Stimulated activated CD8-positive, alpha-beta memory T cell treated with anti-CD3 and anti-CD28 coated beads, Interleukin-12 subunit alpha, Interleukin-12 subunit beta, amount 100 ng/mL, for 24 hours (primary cell): ENCODE results near the gene CTXN2.

Experiments used
- DNase-seq: peaks from one replicate; pipeline ENCODE4 v3.0.0-alpha.2; 2020; ENCODE audit errors: extremely low read depth

CTXN2 gene

GRCh38 chr15:48191574-48192225 lies at the start of gene CTXN2:
Gene CTXN2 (plus strand): TSS chr15:48191665. CDS start chr15:48201301, 9,636 bp downstream.
- no peak for DNase-seq

GRCh38 chr15:48143856-48144255 lies 47.6 kb upstream of the CTXN2 start:
- DNase-seq: no peak

- DNase-seq: no peak
These were observed 46.6 kb upstream of the CTXN2 start for GRCh38 chr15:48144889-48145288.

GRCh38 chr15:48145923-48146322 lies 45.5 kb upstream of the CTXN2 start:
- DNase-seq: no peak

- DNase-seq: no peak
These were observed 44.1 kb upstream of the CTXN2 start for GRCh38 chr15:48147358-48147757.

GRCh38 chr15:48149858-48150257 lies 41.6 kb upstream of the CTXN2 start:
- DNase-seq: no peak

- no peak for DNase-seq
These were observed 37.9 kb upstream of the CTXN2 start for GRCh38 chr15:48153526-48153925.

- no peak for DNase-seq
These were observed 22.8 kb upstream of the CTXN2 start for GRCh38 chr15:48168616-48169015.

GRCh38 chr15:48170981-48171380 lies 20.5 kb upstream of the CTXN2 start:
- DNase-seq: no peak

- no peak for DNase-seq
These were observed 16.3 kb upstream of the CTXN2 start for GRCh38 chr15:48175126-48175525.

GRCh38 chr15:48176112-48176511 lies 15.4 kb upstream of the CTXN2 start:
- no peak for DNase-seq

- no peak for DNase-seq
These were observed 14.5 kb upstream of the CTXN2 start for GRCh38 chr15:48176957-48177356.

- DNase-seq: no peak
These were observed 14.1 kb upstream of the CTXN2 start for GRCh38 chr15:48177383-48177765.

- peak; percentile 33 for DNase-seq
These were observed 13.5 kb upstream of the CTXN2 start, which contains the start of gene MYEF2 for GRCh38 chr15:48177766-48178647. Gene MYEF2 (minus strand): TSS chr15:48178295. CDS start chr15:48178237, 58 bp downstream.

- no peak for DNase-seq
These were observed 12.9 kb upstream of the CTXN2 start for GRCh38 chr15:48178648-48178931.

GRCh38 chr15:48182749-48183148 lies 8.7 kb upstream of the CTXN2 start:
- no peak for DNase-seq

- DNase-seq: no peak
These were observed 5.9 kb upstream of the CTXN2 start for GRCh38 chr15:48185529-48185928.

- DNase-seq: no peak
These were observed 5.2 kb upstream of the CTXN2 start for GRCh38 chr15:48186271-48186670.

- DNase-seq: no peak
These were observed 412 bp upstream of the CTXN2 start for GRCh38 chr15:48190932-48191573.

GRCh38 chr15:48202068-48202467 lies 10.6 kb downstream of the CTXN2 start:
- no peak for DNase-seq

- DNase-seq: no peak
These were observed 14.5 kb downstream of the CTXN2 start, which contains the start of gene SLC12A1 for GRCh38 chr15:48205981-48206380. Gene SLC12A1 (plus strand): TSS chr15:48206302. CDS start chr15:48207720, 1,418 bp downstream.

- DNase-seq: no peak
These were observed 29.8 kb downstream of the CTXN2 start for GRCh38 chr15:48221261-48221660.

GRCh38 chr15:48221885-48222284 lies 30.4 kb downstream of the CTXN2 start:
- DNase-seq: no peak
